Iris pigment epithelial cell (primary cell): Measurements from ENCODE around the gene RPP14.

Source experiments
- DNase-seq: peaks from one replicate; pipeline ENCODE4 v3.0.0-alpha.2; 2011; ENCODE audit warnings: low read depth

Gene RPP14

DNA sequence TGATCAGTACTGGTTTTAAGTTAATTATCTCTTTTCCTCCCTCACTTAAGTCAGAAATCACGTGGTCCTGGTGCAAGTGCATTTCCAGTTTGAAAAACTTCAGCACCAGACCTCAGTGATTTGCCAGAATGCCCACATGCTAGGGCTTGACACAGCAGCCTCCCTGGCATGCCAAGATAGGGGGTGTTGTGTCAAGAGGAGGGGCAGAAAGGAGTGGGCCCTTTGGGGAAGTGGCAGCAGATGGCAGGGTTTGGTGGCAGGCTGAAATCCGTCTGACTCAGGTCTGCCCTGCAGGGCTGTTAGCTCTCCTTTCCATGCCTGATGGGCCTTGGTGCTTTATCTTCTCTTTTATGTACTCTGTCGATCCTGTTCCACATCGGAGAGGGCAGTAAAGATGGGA, 50.0 kb downstream of the RPP14 start:
- DNase-seq = no peak

DNA sequence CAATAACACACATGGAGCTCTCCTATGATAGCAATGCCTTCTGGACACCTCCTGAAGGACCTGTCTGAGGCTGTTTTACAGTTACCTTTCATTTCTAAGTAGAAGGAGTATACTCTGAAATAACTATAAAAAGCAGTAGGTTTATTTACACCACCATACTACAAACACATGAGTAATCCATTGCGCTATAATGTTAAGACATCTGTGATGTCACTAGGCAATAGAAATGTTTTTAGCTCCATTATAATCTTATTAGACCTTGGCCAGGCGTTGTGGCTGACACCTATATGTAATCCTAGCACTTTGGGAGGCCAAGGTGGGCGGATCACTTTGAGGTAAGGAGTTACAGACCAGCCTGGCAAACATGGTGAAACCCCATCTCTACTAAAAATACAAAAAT, 51.4 kb downstream of the RPP14 start:
- no peak for DNase-seq

DNA sequence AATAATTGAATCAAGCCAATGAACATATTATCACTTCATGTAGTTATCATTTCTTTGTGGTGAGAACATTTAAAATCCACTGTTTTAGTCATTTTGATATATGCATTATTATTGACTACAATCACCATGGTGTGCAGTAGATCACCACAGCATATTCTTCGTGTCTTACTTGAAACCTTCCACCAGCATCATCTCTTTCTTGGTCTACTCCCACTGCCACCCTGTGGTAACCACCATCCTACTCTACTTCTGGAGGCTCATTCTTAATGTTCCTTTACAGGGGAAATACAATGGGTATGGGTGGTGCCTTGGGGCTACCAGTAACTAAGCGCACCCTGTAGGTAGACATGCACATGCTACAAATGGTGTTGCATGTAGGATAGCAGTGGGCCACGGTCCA, 52.0 kb downstream of the RPP14 start:
- no peak for DNase-seq

DNA sequence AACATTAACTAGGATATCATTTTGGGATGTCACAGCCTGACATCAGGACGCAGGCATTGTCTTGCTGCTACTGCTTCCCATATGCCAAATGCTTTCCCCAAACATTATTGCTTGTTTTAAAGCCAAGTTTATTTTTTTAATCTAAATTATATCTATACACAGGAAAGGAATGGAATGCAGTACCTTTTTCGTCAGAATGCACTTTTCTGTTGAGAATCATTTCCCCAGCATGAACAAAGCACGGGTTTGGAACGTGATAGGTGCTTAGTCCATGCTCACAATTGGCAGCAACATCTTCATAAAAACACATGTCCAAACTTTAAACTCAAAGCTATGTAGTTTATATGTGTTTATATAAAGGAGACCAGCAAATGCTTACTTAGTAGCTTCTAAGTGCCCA, 52.8 kb downstream of the RPP14 start:
- DNase-seq = no peak

DNA sequence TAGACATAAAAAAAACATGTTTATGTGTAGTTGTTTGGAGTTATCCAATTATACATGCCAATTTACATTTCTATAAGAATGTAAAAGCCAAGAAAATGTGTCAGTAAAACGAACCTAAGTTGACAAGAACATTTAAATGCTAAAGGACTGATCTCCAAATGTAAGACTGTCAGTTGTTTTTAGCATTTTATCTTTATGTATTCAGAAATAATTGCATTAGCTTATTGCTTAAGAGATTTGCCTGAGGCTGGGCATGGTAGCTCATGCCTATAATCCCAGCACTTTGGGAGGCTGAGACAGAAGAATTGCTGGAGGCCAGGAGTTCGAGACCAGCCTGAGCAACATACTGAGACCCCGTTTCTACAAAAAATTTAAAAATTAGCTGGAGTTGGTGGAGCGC, 53.6 kb downstream of the RPP14 start:
- DNase-seq = no peak

DNA sequence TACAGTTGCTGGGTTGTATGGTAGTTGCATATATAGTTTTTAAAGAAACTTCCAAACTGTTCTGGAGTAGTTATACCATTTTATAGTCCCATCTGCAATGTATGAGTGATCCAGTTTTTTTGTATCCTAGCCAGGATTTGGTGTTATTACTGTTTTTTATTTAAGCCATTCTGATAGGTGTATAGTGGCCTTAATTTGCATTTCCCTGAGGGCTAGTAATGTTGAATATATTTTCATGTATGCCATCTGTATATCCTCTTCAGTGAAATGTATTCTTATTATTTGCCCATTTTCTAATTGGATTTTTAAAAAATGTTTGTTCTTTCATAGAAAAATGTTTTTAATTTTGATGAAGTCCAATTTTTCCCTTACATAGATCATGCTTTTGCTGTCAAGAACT, 55.8 kb downstream of the RPP14 start:
- no peak for DNase-seq

DNA sequence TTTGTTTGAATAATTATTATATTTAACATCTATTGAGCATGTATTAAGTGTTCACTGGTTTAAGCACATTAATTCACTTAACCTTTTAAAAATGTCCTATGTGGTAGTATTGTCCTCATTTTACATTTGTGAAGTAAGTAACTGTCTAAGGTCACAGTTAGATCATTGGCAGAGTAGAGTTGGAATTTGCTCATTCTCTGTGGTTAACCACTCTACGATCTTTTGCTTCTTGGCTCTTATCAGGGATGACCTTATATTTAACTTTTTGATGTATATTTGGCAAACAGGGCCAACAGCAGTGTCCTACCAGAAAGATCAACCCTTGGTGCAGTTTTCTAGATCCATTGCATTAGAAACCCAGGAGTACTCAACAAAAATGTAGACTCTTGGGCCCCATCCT, 60.7 kb downstream of the RPP14 start:
- peak; percentile 47 for DNase-seq

DNA sequence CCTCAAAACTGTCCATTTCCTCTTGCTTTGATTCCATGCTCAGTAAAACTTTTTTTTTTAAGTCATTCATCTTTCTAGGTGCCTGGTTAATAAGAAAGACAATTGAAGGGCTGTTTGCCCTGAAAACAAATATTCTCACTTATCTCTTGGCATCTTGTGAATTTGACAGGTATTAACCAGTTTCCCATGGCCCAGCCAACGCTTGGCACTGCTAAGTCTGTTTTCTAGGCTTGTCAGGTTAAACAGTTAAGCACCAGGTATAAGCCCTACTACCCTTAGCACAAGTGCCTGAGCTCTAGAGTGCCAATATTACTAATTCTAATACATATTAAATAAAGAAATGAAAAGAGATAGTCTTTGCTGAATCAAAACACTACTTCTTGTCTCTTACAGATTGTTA, 63.0 kb downstream of the RPP14 start:
- DNase-seq = no peak
